Endothelial cell (in vitro differentiated cells): ENCODE data around the gene TNFRSF4. TPM values are rescaled to one million over a fixed set of nuclear protein-coding genes. Genes with fewer than 3 reads are reported as not detected.

Experiments used
- DNase-seq: peaks from one replicate; pipeline ENCODE4 v3.0.0; 2021; ENCODE audit warnings: low spot score
- H3K27ac Mint-ChIP-seq: one replicate; pipeline ENCODE4 v1.8.0; 2021; ENCODE audit warnings: mixed read lengths, inconsistent platforms; ENCODE audit not compliant: unreplicated experiment
- H3K27me3 Mint-ChIP-seq: one replicate; pipeline ENCODE4 v1.8.0; 2021; ENCODE audit warnings: mild to moderate bottlenecking, moderate library complexity, mixed read lengths, inconsistent platforms; ENCODE audit not compliant: unreplicated experiment
- H3K36me3 Mint-ChIP-seq: one replicate; pipeline ENCODE4 v1.8.0; 2021; ENCODE audit warnings: mild to moderate bottlenecking, low read depth, mixed read lengths, inconsistent platforms; ENCODE audit not compliant: unreplicated experiment
- H3K4me1 Mint-ChIP-seq: one replicate; pipeline ENCODE4 v1.8.0; 2021; ENCODE audit warnings: mild to moderate bottlenecking, mixed read lengths, inconsistent platforms; ENCODE audit not compliant: unreplicated experiment
- H3K4me3 Mint-ChIP-seq: one replicate; pipeline ENCODE4 v1.8.0; 2021; ENCODE audit warnings: mild to moderate bottlenecking, mixed read lengths, inconsistent platforms; ENCODE audit not compliant: unreplicated experiment
- H3K9me3 Mint-ChIP-seq: one replicate; pipeline ENCODE4 v1.8.0; 2021; ENCODE audit warnings: mixed read lengths, inconsistent platforms; ENCODE audit not compliant: unreplicated experiment
- CTCF ChIP-seq: fragments of 200-600 bp; sonication (generic); IDR thresholded peaks from one replicate; pipeline ENCODE4 v1.5.0; 2021; ENCODE audit warnings: antibody characterized with exemption; ENCODE audit not compliant: unreplicated experiment
- total RNA-seq: library from RNA; stranded (reverse); fragmentation: NEBNext Ultra II Directional; extraction: Animal tissue kit (Norgen Biotek cat#: 25700); gene quantifications from one replicate; pipeline ENCODE4 v1.2.1, GENCODE V29; 2021; ENCODE audit not compliant: unreplicated experiment

Gene TNFRSF4
- total RNA-seq, 1 donor from 2014 or later = 0.80 TPM

- DNase-seq = no peak
- no peak for TF ChIP-seq CTCF
- peaks cover 7% of the 10 kb centered on the region for H3K4me1 Mint-ChIP-seq
- H3K27me3 Mint-ChIP-seq = peaks cover 9% of the 10 kb centered on the region
- no peak overlapping the region for H3K4me3 Mint-ChIP-seq
- no peaks in the 10 kb centered on the region for H3K9me3 Mint-ChIP-seq
- peaks cover 7% of the 10 kb centered on the region for H3K36me3 Mint-ChIP-seq
- H3K27ac Mint-ChIP-seq = no peak overlapping the region
These were observed 46.0 kb downstream of the TNFRSF4 start for GRCh38 chr1:1167841-1168450.

- DNase-seq = no peak
- TF ChIP-seq CTCF = no peak
- no peaks in the 10 kb centered on the region for H3K9me3 Mint-ChIP-seq
These were observed 46.5 kb downstream of the TNFRSF4 start for GRCh38 chr1:1167398-1167821.

DNA sequence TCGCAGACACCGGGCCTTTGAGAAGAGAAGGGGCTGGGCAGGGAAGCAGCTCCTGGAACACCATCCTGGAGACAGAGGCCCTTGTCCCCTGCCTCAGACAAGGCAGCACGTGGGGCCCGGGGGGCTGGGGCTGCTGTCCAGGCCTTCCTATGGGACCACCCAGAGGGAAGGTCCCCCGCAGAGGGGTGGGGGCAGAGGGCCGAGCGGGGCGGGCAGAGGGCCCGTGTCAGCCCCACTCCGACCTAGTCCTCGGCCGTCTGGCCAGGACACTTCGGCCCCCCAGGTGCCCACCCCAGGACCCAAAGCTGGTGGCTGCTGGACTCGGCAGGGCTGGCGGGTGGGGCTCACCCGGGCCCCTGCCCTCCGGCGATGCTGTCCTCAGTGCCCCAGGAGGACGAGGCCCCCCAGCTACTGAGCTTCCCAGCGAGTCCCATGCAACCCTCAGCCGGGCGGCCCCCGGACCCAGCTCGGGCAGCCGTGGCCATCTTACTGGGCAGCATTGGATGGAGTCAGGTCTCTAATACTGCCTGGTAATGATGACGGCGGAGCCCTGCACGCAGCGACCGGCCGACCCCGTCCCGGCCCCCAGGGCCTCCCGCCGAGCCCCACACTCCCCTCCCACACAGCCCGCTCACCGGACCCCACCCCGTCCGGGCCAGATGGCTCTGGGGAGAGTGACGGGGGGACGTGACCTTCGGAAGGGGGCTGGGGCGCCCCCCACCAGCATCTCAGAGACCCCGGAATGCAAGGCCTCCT, 47.1 kb downstream of the TNFRSF4 start:
- peaks cover 9% of the 10 kb centered on the region for H3K27me3 Mint-ChIP-seq
- peaks cover 7% of the 10 kb centered on the region for H3K4me1 Mint-ChIP-seq
- H3K4me3 Mint-ChIP-seq = no peak overlapping the region
- peaks cover 7% of the 10 kb centered on the region for H3K36me3 Mint-ChIP-seq
- H3K27ac Mint-ChIP-seq = no peak overlapping the region
- no peaks in the 10 kb centered on the region for H3K9me3 Mint-ChIP-seq
- TF ChIP-seq CTCF = no peak
- DNase-seq = no peak

More at GRCh38 chr1:1167398-1167821, 46.5 kb downstream of the TNFRSF4 start:
- H3K36me3 Mint-ChIP-seq = peaks cover 7% of the 10 kb centered on the region
- peaks cover 7% of the 10 kb centered on the region for H3K4me1 Mint-ChIP-seq
- H3K27ac Mint-ChIP-seq = no peak overlapping the region
- H3K27me3 Mint-ChIP-seq = peaks cover 9% of the 10 kb centered on the region
- no peak overlapping the region for H3K4me3 Mint-ChIP-seq

GRCh38 chr1:1165900-1166421, 48.0 kb downstream of the TNFRSF4 start:
- Mint-ChIP-seq H3K27me3 (peaks cover 9% of the 10 kb centered on the region), H3K4me1 (peaks cover 7% of the 10 kb centered on the region), H3K36me3 (peaks cover 7% of the 10 kb centered on the region), H3K4me3 (no peak overlapping the region), H3K9me3 (no peaks in the 10 kb centered on the region), H3K27ac (no peak overlapping the region)
- TF ChIP-seq CTCF = no peak
- no peak for DNase-seq

GRCh38 chr1:1165485-1165884, 48.5 kb downstream of the TNFRSF4 start:
- no peak overlapping the region for H3K4me3 Mint-ChIP-seq
- H3K27ac Mint-ChIP-seq = no peak overlapping the region

More at GRCh38 chr1:1165485-1165884, 48.5 kb downstream of the TNFRSF4 start:
- peaks cover 7% of the 10 kb centered on the region for H3K4me1 Mint-ChIP-seq
- no peak for DNase-seq
- no peak for TF ChIP-seq CTCF
- peaks cover 7% of the 10 kb centered on the region for H3K36me3 Mint-ChIP-seq
- no peaks in the 10 kb centered on the region for H3K9me3 Mint-ChIP-seq
- peaks cover 9% of the 10 kb centered on the region for H3K27me3 Mint-ChIP-seq
